ENCODE results near the gene LRRC3.

DNA sequence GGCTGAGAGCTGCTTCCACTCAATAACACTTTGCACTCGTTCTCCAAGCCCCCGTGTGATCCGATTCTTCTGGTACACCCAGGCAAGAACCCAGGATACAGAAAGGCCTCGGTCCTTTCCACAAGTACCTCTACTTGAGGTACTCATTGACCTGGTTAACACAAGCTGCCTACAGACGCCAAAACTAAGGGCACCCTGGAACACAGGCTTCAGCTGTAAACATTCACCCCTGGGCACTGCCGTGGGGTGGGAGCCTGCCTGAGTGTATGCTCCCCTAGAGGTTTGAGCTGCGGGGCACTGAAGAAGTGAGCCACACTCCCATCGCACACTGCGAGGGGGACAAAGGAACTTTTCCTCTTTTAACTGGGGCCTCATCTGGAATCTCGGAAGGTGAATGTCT is 30.5 kb downstream of the LRRC3 start:
- no peak for TF ChIP-seq CTCF (IDR thresholded peaks at IDR 0.05; ENCODE audit: low read depth, low read length)
- TF ChIP-seq EZH2phosphoT487 (IDR thresholded peaks at IDR 0.05; ENCODE audit: low read depth): no peak
